HT-29 (cell line): ENCODE measurements around the gene CD80. TPM values are rescaled to one million over a fixed set of nuclear protein-coding genes. Genes with fewer than 3 reads are reported as not detected.
A peak's percentile ranks its signal among the peaks of the same experiment; 100 is the strongest.

Experiments used
- DNase-seq: peaks from one replicate; pipeline ENCODE4 v3.0.0-alpha.2; 2015; ENCODE audit warnings: low spot score
- total RNA-seq: library from RNA; depleted of rRNA; stranded (reverse); fragments of >200 nt; shearing (Covaris generic); gene quantifications from 2 replicates; pipeline ENCODE4 v1.2.3, GENCODE V29; 2014; rRNA removed

CD80 gene
- total RNA-seq, 1 experiment from 2014 or later, result not detected

GRCh38 chr3:119498186-119499011 lies 61.0 kb downstream of the CD80 start, which contains the start of gene TIMMDC1:
Gene TIMMDC1 (plus strand): TSS chr3:119498547. CDS start chr3:119498734, 187 bp downstream.
- DNase-seq, result peak; percentile 100

DNA sequence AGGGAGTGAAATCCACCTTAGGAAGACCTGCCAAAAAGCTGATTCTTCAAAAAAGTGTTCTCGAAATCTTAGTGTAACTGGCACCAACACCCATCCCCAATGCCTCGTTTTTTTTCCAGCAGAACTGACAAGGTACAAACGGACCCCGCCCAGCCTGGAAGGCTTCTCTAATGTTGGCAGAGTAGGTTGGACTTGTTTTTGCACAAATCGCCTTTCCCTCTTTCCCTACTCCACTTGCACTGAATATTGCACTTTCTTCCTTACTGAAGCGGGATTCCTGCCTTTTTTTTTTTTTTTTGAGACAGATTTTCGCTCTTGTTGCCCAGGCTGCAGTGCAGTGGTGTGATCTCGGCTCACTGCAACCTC lies 61.6 kb downstream of the CD80 start:
- peak; percentile 29 for DNase-seq

- no peak for DNase-seq
These were observed 64.8 kb downstream of the CD80 start for GRCh38 chr3:119494597-119494996.

- no peak for DNase-seq
These were observed 66.6 kb downstream of the CD80 start for GRCh38 chr3:119492810-119493209.

- no peak for DNase-seq
These were observed 67.3 kb downstream of the CD80 start for GRCh38 chr3:119492128-119492527.

DNA sequence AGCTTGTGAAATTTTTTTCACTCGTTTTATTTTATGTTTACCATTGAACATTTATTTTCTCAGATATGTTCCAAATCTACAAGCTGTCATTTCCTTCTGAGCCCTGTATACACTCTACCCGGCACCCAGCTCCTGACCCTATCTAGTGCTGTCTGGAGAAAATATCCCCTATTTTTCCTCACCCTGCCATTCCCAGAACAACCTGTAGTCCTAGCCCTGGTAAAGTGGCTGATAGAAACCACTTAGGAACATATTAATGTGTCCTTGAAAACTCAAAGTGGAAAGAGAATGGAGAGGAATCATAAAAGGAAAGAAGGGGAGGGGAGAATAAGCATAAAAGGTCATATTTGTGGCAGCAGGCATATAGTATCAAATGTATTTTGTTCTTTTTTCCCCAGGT lies 69.3 kb downstream of the CD80 start:
- DNase-seq, result no peak

- DNase-seq, result no peak
These were observed 73.9 kb downstream of the CD80 start for GRCh38 chr3:119485563-119485962.

- DNase-seq, result no peak
These were observed 76.3 kb downstream of the CD80 start for GRCh38 chr3:119483101-119483500.

GRCh38 chr3:119481079-119481478 lies 78.3 kb downstream of the CD80 start:
- no peak for DNase-seq

Other genes with a start within 250 kb of the CD80 start
- gene TMEM39A, start 96.0 kb downstream of the CD80 start, total RNA-seq, result 30.2 and 45.0 TPM in 2 replicates
- 8.1 and 8.6 TPM in 2 replicates for gene POGLUT1, start 90.7 kb downstream of the CD80 start, total RNA-seq
- gene TIMMDC1, start 61.1 kb downstream of the CD80 start, total RNA-seq, result 61.0 and 67.0 TPM in 2 replicates
- 0.65 and 1.0 TPM in 2 replicates for gene ADPRH, start 19.9 kb upstream of the CD80 start, total RNA-seq
- gene PLA1A, start 38.3 kb upstream of the CD80 start, total RNA-seq, result not detected in 2 replicates
- 0.16 and 0.71 TPM in 2 replicates for gene POPDC2, start 101.0 kb upstream of the CD80 start, total RNA-seq
- 107 and 118 TPM in 2 replicates for gene COX17, start 117.8 kb upstream of the CD80 start, total RNA-seq
- gene CFAP91, start 143.4 kb upstream of the CD80 start, total RNA-seq, result not detected in 2 replicates
- 0.08 TPM in 1 of 2 replicates, not detected in the other for gene NR1I2, start 222.5 kb upstream of the CD80 start, total RNA-seq